Astrocyte (in vitro differentiated cells and primary cell): Measurements from ENCODE around the gene PFKFB2. TPM values are rescaled to one million over a fixed set of nuclear protein-coding genes. Genes with fewer than 3 reads are reported as not detected.

ENCODE experiments used
- DNase-seq: peaks from one replicate; pipeline ENCODE4 v3.0.0-alpha.2; 2010; ENCODE audit warnings: low read depth
- FAIRE-seq: peaks from 2 replicates; lab custom pipeline; 2011; peaks lifted over from hg19 to GRCh38; lab: Jason Lieb, UNC
- H2AFZ ChIP-seq: 2 replicates; pipeline ENCODE4 v1.6.0; 2012; ENCODE audit warnings: low read depth, low read length, inconsistent platforms
- H3K27ac ChIP-seq: 2 replicates; pipeline ENCODE4 v1.5.1; 2011; ENCODE audit warnings: low read depth, low read length, inconsistent platforms
- H3K27me3 ChIP-seq: 2 replicates; pipeline ENCODE4 v1.6.0; 2011; ENCODE audit warnings: low read length, inconsistent platforms; ENCODE audit not compliant: insufficient read depth
- H3K36me3 ChIP-seq: 2 replicates; pipeline ENCODE4 v1.5.1; 2011; ENCODE audit warnings: low read length, inconsistent platforms; ENCODE audit not compliant: insufficient read depth
- H3K4me1 ChIP-seq: 2 replicates; pipeline ENCODE4 v1.5.1; 2011; ENCODE audit warnings: low read length, inconsistent platforms; ENCODE audit not compliant: insufficient read depth
- H3K4me2 ChIP-seq: 2 replicates; pipeline ENCODE4 v1.6.0; 2012; ENCODE audit warnings: low read length, inconsistent platforms
- H3K4me3 ChIP-seq: 2 replicates; pipeline ENCODE4 v1.5.1; 2011; ENCODE audit warnings: low read depth, mild to moderate bottlenecking, low read length, inconsistent platforms; ENCODE audit not compliant: insufficient read depth
- H3K79me2 ChIP-seq: 2 replicates; pipeline ENCODE4 v1.6.0; 2012; ENCODE audit warnings: mild to moderate bottlenecking, low read length, inconsistent platforms; ENCODE audit not compliant: insufficient read depth
- H3K9ac ChIP-seq: 2 replicates; pipeline ENCODE4 v1.6.0; 2012; ENCODE audit warnings: mild to moderate bottlenecking, low read length, inconsistent platforms
- H3K9me3 ChIP-seq: 2 replicates; pipeline ENCODE4 v1.5.1; 2012; ENCODE audit warnings: low read depth, mild to moderate bottlenecking, low read length, inconsistent platforms; ENCODE audit not compliant: insufficient read depth
- H4K20me1 ChIP-seq: 2 replicates; pipeline ENCODE4 v1.6.0; 2012; ENCODE audit warnings: low read length, inconsistent platforms; ENCODE audit not compliant: insufficient read depth
- H3K27ac Mint-ChIP-seq: one replicate; pipeline ENCODE4 v1.8.0; 2021; ENCODE audit warnings: mild to moderate bottlenecking, mixed read lengths; ENCODE audit not compliant: unreplicated experiment
- H3K27me3 Mint-ChIP-seq: one replicate; pipeline ENCODE4 v1.8.0; 2021; ENCODE audit warnings: low read depth, mixed read lengths; ENCODE audit not compliant: unreplicated experiment
- H3K36me3 Mint-ChIP-seq: one replicate; pipeline ENCODE4 v1.8.0; 2021; ENCODE audit warnings: low read depth, mixed read lengths; ENCODE audit not compliant: unreplicated experiment
- H3K4me1 Mint-ChIP-seq: one replicate; pipeline ENCODE4 v1.8.0; 2021; ENCODE audit warnings: low read depth, mixed read lengths; ENCODE audit not compliant: unreplicated experiment
- H3K4me3 Mint-ChIP-seq: one replicate; pipeline ENCODE4 v1.8.0; 2021; ENCODE audit warnings: mild to moderate bottlenecking, moderate library complexity, mixed read lengths; ENCODE audit not compliant: unreplicated experiment
- H3K9me3 Mint-ChIP-seq: one replicate; pipeline ENCODE4 v1.8.0; 2021; ENCODE audit warnings: mild to moderate bottlenecking, mixed read lengths; ENCODE audit not compliant: unreplicated experiment
- EZH2 ChIP-seq: IDR thresholded peaks from 2 replicates; pipeline ENCODE4 v1.6.1; 2012; ENCODE audit warnings: mild to moderate bottlenecking, low read length, inconsistent platforms; ENCODE audit not compliant: insufficient read depth
- total RNA-seq: library from RNA; stranded (reverse); gene quantifications from 2 replicates; pipeline ENCODE4 v1.2.1, GENCODE V29; 2021
- TF ChIP-seq, protein P1 (sequence below): IDR thresholded peaks from 2 replicates; pipeline ENCODE4 v1.5.1; 2011; ENCODE audit warnings: low read depth, mild to moderate bottlenecking, inconsistent platforms, low read length, moderate library complexity; ENCODE audit not compliant: insufficient read depth

Gene PFKFB2
- total RNA-seq, 1 donor from 2014 or later, result 6.2 TPM

DNA sequence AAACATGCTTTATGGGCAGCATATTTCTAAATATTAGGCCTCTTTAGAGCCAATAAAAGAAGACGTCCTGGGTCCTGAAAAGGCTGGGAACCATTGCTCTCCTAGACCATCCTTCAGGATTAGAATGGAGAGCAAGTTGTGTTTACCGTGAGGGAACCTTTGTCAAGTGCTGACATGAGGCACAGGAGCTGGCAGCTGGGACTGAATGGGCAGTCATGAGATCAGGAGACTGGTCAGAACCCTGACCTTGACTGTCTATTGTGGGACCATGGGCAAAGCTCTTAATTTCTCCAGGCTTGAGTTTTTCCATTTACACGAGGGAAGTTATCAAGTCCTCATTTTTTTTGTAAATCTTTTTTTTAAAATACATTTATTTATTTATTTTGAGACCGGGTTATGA, 5.2 kb downstream of the PFKFB2 start:
- TF ChIP-seq, protein P1, sequence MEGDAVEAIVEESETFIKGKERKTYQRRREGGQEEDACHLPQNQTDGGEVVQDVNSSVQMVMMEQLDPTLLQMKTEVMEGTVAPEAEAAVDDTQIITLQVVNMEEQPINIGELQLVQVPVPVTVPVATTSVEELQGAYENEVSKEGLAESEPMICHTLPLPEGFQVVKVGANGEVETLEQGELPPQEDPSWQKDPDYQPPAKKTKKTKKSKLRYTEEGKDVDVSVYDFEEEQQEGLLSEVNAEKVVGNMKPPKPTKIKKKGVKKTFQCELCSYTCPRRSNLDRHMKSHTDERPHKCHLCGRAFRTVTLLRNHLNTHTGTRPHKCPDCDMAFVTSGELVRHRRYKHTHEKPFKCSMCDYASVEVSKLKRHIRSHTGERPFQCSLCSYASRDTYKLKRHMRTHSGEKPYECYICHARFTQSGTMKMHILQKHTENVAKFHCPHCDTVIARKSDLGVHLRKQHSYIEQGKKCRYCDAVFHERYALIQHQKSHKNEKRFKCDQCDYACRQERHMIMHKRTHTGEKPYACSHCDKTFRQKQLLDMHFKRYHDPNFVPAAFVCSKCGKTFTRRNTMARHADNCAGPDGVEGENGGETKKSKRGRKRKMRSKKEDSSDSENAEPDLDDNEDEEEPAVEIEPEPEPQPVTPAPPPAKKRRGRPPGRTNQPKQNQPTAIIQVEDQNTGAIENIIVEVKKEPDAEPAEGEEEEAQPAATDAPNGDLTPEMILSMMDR, result no peak
- no peak for TF ChIP-seq EZH2
- Histone ChIP-seq H3K27me3 (no peaks in the 10 kb centered on the region), H3K4me1 (no peaks in the 10 kb centered on the region), H3K4me2 (no peak overlapping the region), H3K36me3 (no peaks in the 10 kb centered on the region), H4K20me1 (no peaks in the 10 kb centered on the region), H3K9me3 (no peaks in the 10 kb centered on the region), H3K79me2 (no peaks in the 10 kb centered on the region), H3K9ac (no peak overlapping the region), H3K27ac (no peak overlapping the region), H2AFZ (no peak overlapping the region), H3K4me3 (no peak overlapping the region)
- Mint-ChIP-seq H3K4me1 (no peaks in the 10 kb centered on the region), H3K27ac (no peak overlapping the region), H3K36me3 (peaks cover 11% of the 10 kb centered on the region), H3K9me3 (no peaks in the 10 kb centered on the region), H3K4me3 (no peak overlapping the region), H3K27me3 (no peaks in the 10 kb centered on the region)
- FAIRE-seq (no peak), DNase-seq (no peak)

DNA sequence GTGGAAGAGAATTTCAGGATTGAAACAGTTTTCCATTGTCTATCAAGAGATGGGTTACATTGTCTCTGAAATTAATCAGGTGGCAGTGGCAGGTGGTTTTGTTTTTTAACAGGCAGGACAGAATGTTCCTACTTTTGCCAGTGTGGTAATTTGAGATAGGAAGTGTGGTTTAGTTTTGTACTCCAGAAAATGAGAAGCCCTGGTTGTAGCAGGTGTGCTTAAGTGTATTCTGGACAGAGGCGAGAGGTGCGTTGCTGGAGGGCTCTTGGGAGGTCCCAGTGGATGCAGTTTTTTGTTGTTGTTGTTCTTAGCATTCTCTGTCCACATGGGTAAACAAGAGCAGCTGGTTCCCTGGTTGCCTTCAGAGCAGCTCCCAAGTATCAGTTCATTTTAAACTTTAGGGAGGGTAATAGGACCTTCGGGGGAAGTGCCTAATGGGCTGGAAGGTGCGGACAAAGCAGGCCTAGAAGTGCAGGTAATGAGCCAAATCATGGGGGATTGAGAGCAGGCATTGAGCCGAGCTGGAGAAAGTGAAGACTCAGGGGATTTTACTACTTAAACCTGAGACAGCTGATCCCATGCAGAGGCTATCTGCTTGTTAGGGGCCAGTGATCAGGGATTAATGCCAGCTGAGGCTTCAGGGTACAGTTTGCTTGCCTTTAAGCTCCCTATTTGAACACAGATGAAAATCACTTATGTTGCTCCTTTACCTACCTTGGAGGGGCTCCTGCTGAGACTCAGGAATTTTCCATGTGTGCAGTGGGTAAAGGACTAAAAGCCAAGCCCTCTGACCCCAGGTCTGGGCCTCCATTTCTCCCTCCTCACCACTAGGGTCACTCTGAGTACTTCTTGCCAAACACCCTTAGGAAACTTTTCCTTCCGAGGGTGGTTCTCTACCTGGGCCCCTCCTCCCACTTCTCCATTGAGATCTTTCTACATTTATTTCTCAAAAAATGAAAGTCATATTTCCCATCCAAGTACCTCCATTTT, 6.1 kb downstream of the PFKFB2 start:
- no peaks in the 10 kb centered on the region for H3K9me3 ChIP-seq
- no peak overlapping the region for H2AFZ ChIP-seq
- DNase-seq (no peak), FAIRE-seq (no peak)
- Mint-ChIP-seq H3K4me1 (no peaks in the 10 kb centered on the region), H3K27ac (no peak overlapping the region), H3K4me3 (no peak overlapping the region), H3K27me3 (no peaks in the 10 kb centered on the region), H3K36me3 (peaks cover 18% of the 10 kb centered on the region), H3K9me3 (no peaks in the 10 kb centered on the region)
- H3K27me3 ChIP-seq, result no peaks in the 10 kb centered on the region
- TF ChIP-seq EZH2, result no peak
- TF ChIP-seq, protein P1, result no peak
- no peaks in the 10 kb centered on the region for H3K79me2 ChIP-seq
- no peak overlapping the region for H3K4me3 ChIP-seq
- no peaks in the 10 kb centered on the region for H3K4me1 ChIP-seq
- no peaks in the 10 kb centered on the region for H4K20me1 ChIP-seq
- no peaks in the 10 kb centered on the region for H3K36me3 ChIP-seq
- H3K9ac ChIP-seq, result no peak overlapping the region
- H3K27ac ChIP-seq, result no peak overlapping the region
- H3K4me2 ChIP-seq, result no peak overlapping the region

DNA sequence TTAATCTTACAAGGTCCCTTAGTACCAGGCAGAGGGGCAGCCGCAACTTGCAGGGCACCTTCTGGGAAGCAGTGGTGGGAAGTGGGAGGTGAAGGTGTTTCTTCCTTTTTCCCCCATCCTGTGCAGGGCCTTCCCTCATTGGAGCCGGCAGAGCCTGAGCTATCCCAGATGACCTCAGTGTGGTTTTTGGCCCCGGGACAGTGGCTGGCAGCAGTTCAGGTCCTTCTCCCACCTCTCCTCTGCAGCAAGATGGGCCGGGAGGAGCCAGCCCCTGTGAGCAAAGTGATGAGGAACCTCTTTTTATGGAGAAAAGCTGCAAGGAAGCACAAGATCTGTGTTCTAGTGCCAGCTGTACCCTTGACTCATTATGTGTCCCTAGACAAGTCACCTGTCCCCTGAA, 6.8 kb downstream of the PFKFB2 start:
- no peaks in the 10 kb centered on the region for H3K9me3 Mint-ChIP-seq
- no peak overlapping the region for H3K9ac ChIP-seq
- no peaks in the 10 kb centered on the region for H3K27me3 ChIP-seq
- H4K20me1 ChIP-seq, result no peaks in the 10 kb centered on the region
- H2AFZ ChIP-seq, result no peak overlapping the region
- H3K4me2 ChIP-seq, result no peak overlapping the region
- no peaks in the 10 kb centered on the region for H3K79me2 ChIP-seq
- H3K36me3 ChIP-seq, result no peaks in the 10 kb centered on the region
- DNase-seq (no peak), FAIRE-seq (no peak)
- no peak overlapping the region for H3K27ac Mint-ChIP-seq
- H3K27ac ChIP-seq, result no peak overlapping the region
- no peaks in the 10 kb centered on the region for H3K9me3 ChIP-seq
- peaks cover 20% of the 10 kb centered on the region for H3K36me3 Mint-ChIP-seq
- no peaks in the 10 kb centered on the region for H3K4me1 ChIP-seq
- no peaks in the 10 kb centered on the region for H3K27me3 Mint-ChIP-seq
- H3K4me3 Mint-ChIP-seq, result no peak overlapping the region
- no peaks in the 10 kb centered on the region for H3K4me1 Mint-ChIP-seq
- no peak for TF ChIP-seq EZH2
- TF ChIP-seq, protein P1, result no peak
- H3K4me3 ChIP-seq, result no peak overlapping the region
